ENCODE measurements around the gene TULP1.

- no peak for TF ChIP-seq CTCF (IDR thresholded peaks at IDR 0.05)
- no peak for TF ChIP-seq POLR2A (IDR thresholded peaks at IDR 0.05)
Observed at GRCh38 chr6:35518566-35519312, 6.0 kb upstream of the TULP1 start.
